PC-3 (cell line): Measurements from ENCODE around the gene SIX1. TPM values are rescaled to one million over a fixed set of nuclear protein-coding genes. Genes with fewer than 3 reads are reported as not detected.

Experiments
- ATAC-seq: fragments of 200-7000 bp; cut with Tn5 transposase; 2 replicates; pipeline ENCODE4 v1.9.1; 2020; ENCODE audit warnings: mild to moderate bottlenecking, moderate library complexity
- BruUV-seq: library from RNA; stranded (reverse); fragments of 400-500 nt; replicated peaks from 2 replicates; lab custom pipeline; 2021; lab: Mats Ljungman, UMichigan
- CTCF ChIA-PET: fragments of 300-600 bp; sonication (Branson Sonifier 250); formaldehyde crosslinking; loops from one replicate; lab custom pipeline; 2022; ENCODE audit warnings: antibody characterized with exemption; lab: Charles Lee
- POLR2A ChIA-PET: fragments of 300-600 bp; sonication (Branson Sonifier 250); formaldehyde crosslinking; loops from one replicate; lab custom pipeline; 2022; ENCODE audit warnings: antibody characterized with exemption; ENCODE audit not compliant: unreplicated experiment; lab: Charles Lee
- DNase-seq: peaks from one replicate; pipeline ENCODE4 v3.0.0-alpha.2; 2015
- H2AFZ ChIP-seq: fragments of 300-600 bp; sonication (generic); 2 replicates; pipeline ENCODE4 v1.6.0; 2016; ENCODE audit warnings: antibody characterized with exemption, low read length
- H3F3A ChIP-seq: fragments of 300-600 bp; sonication (generic); one replicate; pipeline ENCODE4 v1.6.0; 2017; ENCODE audit warnings: antibody characterized with exemption, low read length, control low read depth, mild to moderate bottlenecking; ENCODE audit not compliant: unreplicated experiment
- H3K27ac ChIP-seq: fragments of 300-600 bp; sonication (generic); 2 replicates; pipeline ENCODE4 v1.5.1; 2016; ENCODE audit warnings: mild to moderate bottlenecking, low read length
- H3K27me3 ChIP-seq: fragments of 300-600 bp; sonication (generic); 2 replicates; pipeline ENCODE4 v1.6.1; 2016; ENCODE audit warnings: low read length, mixed read lengths
- H3K36me3 ChIP-seq: fragments of 300-600 bp; sonication (generic); 2 replicates; pipeline ENCODE4 v1.6.1; 2016; ENCODE audit warnings: low read depth, mixed run types, low read length, mixed read lengths
- H3K4me1 ChIP-seq: fragments of 300-600 bp; sonication (generic); 2 replicates; pipeline ENCODE4 v1.5.1; 2016; ENCODE audit warnings: low read length; ENCODE audit not compliant: insufficient read depth
- H3K4me2 ChIP-seq: fragments of 300-600 bp; sonication (generic); 2 replicates; pipeline ENCODE4 v1.6.0; 2016; ENCODE audit warnings: low read length
- H3K4me3 ChIP-seq: fragments of 300-600 bp; sonication (generic); 2 replicates; pipeline ENCODE4 v1.5.1; 2016; ENCODE audit warnings: mild to moderate bottlenecking, low read length, mixed read lengths
- H3K79me2 ChIP-seq: fragments of 300-600 bp; sonication (generic); 2 replicates; pipeline ENCODE4 v1.6.1; 2017; ENCODE audit warnings: low read length, mixed read lengths
- H3K9ac ChIP-seq: fragments of 300-600 bp; sonication (generic); 2 replicates; pipeline ENCODE4 v1.6.0; 2016; ENCODE audit warnings: mild to moderate bottlenecking, low read length
- H3K9me2 ChIP-seq: fragments of 300-600 bp; sonication (generic); replicated peaks from 2 replicates; pipeline ENCODE4 v1.6.1; 2016; ENCODE audit warnings: mixed run types, low read length, mixed read lengths
- H3K9me3 ChIP-seq: fragments of 300-600 bp; sonication (generic); 2 replicates; pipeline ENCODE4 v1.6.1; 2016; ENCODE audit warnings: low read length, mixed read lengths
- H4K20me1 ChIP-seq: fragments of 300-600 bp; sonication (generic); 2 replicates; pipeline ENCODE4 v1.6.1; 2016; ENCODE audit warnings: low read length, mixed read lengths
- EZH2 ChIP-seq: fragments of 300-600 bp; sonication (generic); IDR thresholded peaks from one replicate; pipeline ENCODE4 v1.6.1; 2017; ENCODE audit warnings: antibody characterized with exemption, mild to moderate bottlenecking, low read length; ENCODE audit not compliant: unreplicated experiment
- EZH2phosphoT487 ChIP-seq: fragments of 300-600 bp; sonication (generic); IDR thresholded peaks from 2 replicates; pipeline ENCODE4 v1.6.1; 2018; ENCODE audit warnings: mild to moderate bottlenecking, antibody characterized with exemption, low read length, borderline replicate concordance
- intact Hi-C: fragments of 100-400 bp; cut with micrococcal nuclease; formaldehyde crosslinking; loops from 2 replicates; pipeline ENCODE4 v1.9.0; 2023
- total RNA-seq: library from RNA; depleted of rRNA; stranded (reverse); fragments of >200 nt; gene quantifications from 2 replicates; pipeline ENCODE4 v1.2.3, GENCODE V29; 2014
- TF ChIP-seq, protein P1 (sequence below): fragments of 300-600 bp; sonication (generic); conservative IDR thresholded peaks from 2 replicates; pipeline ENCODE4 v1.5.1; 2017; ENCODE audit warnings: antibody characterized with exemption, low read depth, mild to moderate bottlenecking, low read length

The SIX1 gene
- total RNA-seq, 1 experiment from 2014 or later = 16.5 TPM

DNA sequence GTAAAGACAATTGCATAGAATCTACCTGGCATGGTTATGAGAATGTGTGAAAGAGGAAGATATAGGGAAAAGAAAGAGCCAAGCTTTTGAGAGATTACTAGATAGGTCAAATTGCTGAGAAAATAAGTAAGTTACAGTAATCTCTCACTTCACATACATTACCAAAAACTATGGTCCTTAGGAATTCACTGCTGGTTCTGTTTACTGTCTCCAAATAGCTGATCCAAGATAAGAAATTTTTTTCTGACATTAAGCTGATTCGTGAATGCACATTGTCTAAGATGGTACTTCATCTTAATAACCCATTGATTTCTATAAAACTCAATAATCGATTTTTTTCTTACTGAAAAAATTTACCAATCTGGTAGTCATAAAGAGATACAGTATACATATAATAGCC, 17.4 kb downstream of the SIX1 start:
- H3K9ac ChIP-seq = no peak overlapping the region
- no peaks in the 10 kb centered on the region for H3K9me2 ChIP-seq
- H2AFZ ChIP-seq = no peak overlapping the region
- no peaks in the 10 kb centered on the region for H3K27me3 ChIP-seq
- H3K27ac ChIP-seq = no peak overlapping the region
- no peak for TF ChIP-seq EZH2phosphoT487
- H3K9me3 ChIP-seq = no peaks in the 10 kb centered on the region
- no peaks in the 10 kb centered on the region for H3K79me2 ChIP-seq
- intact Hi-C loops = no loop called here
- no peaks in the 10 kb centered on the region for H4K20me1 ChIP-seq
- no peak overlapping the region for H3K4me2 ChIP-seq
- no TSS peak for BruUV-seq
- no peaks in the 10 kb centered on the region for H3F3A ChIP-seq
- no peak overlapping the region for H3K4me3 ChIP-seq
- CTCF ChIA-PET = interaction anchor here (0.6 to 1.0 kb wide), 2 partner anchors 16 to 25 kb away, joined by 3 to 4 read pairs; no protein-coding TSS in a partner anchor
- POLR2A ChIA-PET = no interaction called here
- no peak for ATAC-seq
- peaks cover 5% of the 10 kb centered on the region; the same call in 1 of the 2 replicates for H3K4me1 ChIP-seq
- DNase-seq = no peak
- no peaks in the 10 kb centered on the region for H3K36me3 ChIP-seq

DNA sequence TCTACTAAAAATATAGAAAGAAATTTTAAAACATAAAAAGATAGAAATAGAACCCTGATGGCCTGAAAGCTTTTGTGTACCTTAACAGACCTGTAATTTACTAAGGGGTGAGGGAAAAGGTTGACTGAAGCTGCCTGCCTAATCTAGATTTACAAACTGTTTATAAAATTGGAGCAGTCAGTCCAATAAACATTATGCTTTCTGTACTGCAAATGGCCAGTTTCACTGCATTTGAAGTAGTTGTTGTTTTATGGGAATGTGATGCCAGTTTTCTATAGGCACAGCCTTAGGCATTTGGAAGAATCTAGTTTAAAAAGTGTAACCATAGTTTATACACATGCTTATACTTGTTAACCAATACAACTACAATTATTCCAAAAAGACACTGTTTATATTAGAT, 19.1 kb downstream of the SIX1 start:
- Histone ChIP-seq H3K27ac (no peak overlapping the region), H3K4me2 (no peak overlapping the region), H3K9ac (no peak overlapping the region), H3K9me3 (no peaks in the 10 kb centered on the region), H3K27me3 (no peaks in the 10 kb centered on the region), H3F3A (no peaks in the 10 kb centered on the region), H2AFZ (no peak overlapping the region), H3K36me3 (no peaks in the 10 kb centered on the region), H3K79me2 (no peaks in the 10 kb centered on the region), H3K4me3 (no peak overlapping the region), H4K20me1 (no peaks in the 10 kb centered on the region), H3K4me1 (peaks cover 9% of the 10 kb centered on the region), H3K9me2 (no peaks in the 10 kb centered on the region)
- no peak for TF ChIP-seq EZH2phosphoT487
- TF ChIP-seq, protein P1, sequence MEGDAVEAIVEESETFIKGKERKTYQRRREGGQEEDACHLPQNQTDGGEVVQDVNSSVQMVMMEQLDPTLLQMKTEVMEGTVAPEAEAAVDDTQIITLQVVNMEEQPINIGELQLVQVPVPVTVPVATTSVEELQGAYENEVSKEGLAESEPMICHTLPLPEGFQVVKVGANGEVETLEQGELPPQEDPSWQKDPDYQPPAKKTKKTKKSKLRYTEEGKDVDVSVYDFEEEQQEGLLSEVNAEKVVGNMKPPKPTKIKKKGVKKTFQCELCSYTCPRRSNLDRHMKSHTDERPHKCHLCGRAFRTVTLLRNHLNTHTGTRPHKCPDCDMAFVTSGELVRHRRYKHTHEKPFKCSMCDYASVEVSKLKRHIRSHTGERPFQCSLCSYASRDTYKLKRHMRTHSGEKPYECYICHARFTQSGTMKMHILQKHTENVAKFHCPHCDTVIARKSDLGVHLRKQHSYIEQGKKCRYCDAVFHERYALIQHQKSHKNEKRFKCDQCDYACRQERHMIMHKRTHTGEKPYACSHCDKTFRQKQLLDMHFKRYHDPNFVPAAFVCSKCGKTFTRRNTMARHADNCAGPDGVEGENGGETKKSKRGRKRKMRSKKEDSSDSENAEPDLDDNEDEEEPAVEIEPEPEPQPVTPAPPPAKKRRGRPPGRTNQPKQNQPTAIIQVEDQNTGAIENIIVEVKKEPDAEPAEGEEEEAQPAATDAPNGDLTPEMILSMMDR = no peak
- no peak for TF ChIP-seq EZH2
- intact Hi-C loops = no loop called here
- CTCF ChIA-PET = no interaction called here
- DNase-seq = no peak
- ATAC-seq = no peak
- POLR2A ChIA-PET = no interaction called here
- BruUV-seq = no TSS peak

GRCh38 chr14:60628892-60629291, 20.4 kb downstream of the SIX1 start:
- Histone ChIP-seq H3K27ac (no peak overlapping the region), H3K9me3 (no peaks in the 10 kb centered on the region), H3F3A (no peaks in the 10 kb centered on the region), H3K9me2 (no peaks in the 10 kb centered on the region), H3K4me2 (no peak overlapping the region), H2AFZ (no peak overlapping the region), H3K9ac (no peak overlapping the region), H4K20me1 (no peaks in the 10 kb centered on the region), H3K27me3 (no peaks in the 10 kb centered on the region), H3K36me3 (no peaks in the 10 kb centered on the region), H3K4me3 (no peak overlapping the region), H3K4me1 (peaks cover 15% of the 10 kb centered on the region), H3K79me2 (no peaks in the 10 kb centered on the region)
- DNase-seq (no peak), ATAC-seq (no peak)
- intact Hi-C loops = loop anchor here (5.0 kb wide), 1 partner anchor 178 kb away; no protein-coding TSS in a partner anchor
- TF ChIP-seq, protein P1 = no peak
- TF ChIP-seq EZH2 (no peak), EZH2phosphoT487 (no peak)
- no TSS peak for BruUV-seq
- CTCF ChIA-PET = no interaction called here
- POLR2A ChIA-PET = no interaction called here
